HG03457 (cell line): ENCODE results near the gene EID3.
"Not testable (repeated sequence)": the region's sequence is repeated elsewhere in the genome, so short reads cannot be mapped to it uniquely, and the experiment has no call there.

Source experiments
- ATAC-seq: cut with Tn5 transposase; IDR thresholded peaks from one replicate; pipeline ENCODE4 v1.9.1; 2021; ENCODE audit warnings: moderate number of reproducible peaks; ENCODE audit not compliant: unreplicated experiment

EID3 gene

GRCh38 chr12:104303538-104304151 is at the start of gene EID3:
Gene EID3, plus strand, starts transcription at chr12:104303739. Its CDS starts 196 bp downstream, at chr12:104303935.
- peak; percentile 73 for ATAC-seq

- ATAC-seq: no peak
Observed at GRCh38 chr12:104257913-104258472, 45.5 kb upstream of the EID3 start.

DNA sequence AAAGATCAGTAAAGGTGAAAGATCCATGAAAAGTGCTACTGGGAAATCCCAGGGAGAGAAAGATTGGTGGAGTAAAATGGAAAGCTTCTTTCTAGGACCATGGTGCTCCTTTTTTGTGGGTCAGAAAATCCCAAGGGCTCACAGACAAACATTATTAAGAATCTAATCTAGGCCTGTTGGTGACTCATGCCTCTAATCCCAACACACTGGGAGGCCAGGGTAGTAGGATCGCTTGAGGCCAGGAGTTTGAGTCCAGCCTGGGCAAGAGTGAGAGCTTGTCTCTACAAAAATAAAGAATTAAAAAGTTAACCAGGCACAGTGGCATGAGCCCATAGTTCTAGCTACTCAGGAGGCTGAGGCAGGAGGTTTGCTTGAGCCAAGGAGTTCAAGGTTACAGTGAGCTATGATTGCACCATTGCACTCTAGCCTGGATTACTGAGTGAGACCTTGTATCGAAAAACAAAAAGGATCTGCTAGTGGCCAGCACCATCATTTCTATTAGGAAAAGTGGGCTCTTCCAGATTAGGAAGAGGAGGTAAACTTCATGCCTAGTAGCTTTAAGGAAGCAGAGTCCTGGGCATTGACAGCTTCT is 45.0 kb upstream of the EID3 start:
- no peak for ATAC-seq

- ATAC-seq: no peak
Observed at GRCh38 chr12:104263026-104263425, 40.5 kb upstream of the EID3 start.

GRCh38 chr12:104263580-104264358 is 39.8 kb upstream of the EID3 start:
- ATAC-seq: no peak

GRCh38 chr12:104265436-104265835 is 38.1 kb upstream of the EID3 start:
- not testable (repeated sequence) for ATAC-seq

DNA sequence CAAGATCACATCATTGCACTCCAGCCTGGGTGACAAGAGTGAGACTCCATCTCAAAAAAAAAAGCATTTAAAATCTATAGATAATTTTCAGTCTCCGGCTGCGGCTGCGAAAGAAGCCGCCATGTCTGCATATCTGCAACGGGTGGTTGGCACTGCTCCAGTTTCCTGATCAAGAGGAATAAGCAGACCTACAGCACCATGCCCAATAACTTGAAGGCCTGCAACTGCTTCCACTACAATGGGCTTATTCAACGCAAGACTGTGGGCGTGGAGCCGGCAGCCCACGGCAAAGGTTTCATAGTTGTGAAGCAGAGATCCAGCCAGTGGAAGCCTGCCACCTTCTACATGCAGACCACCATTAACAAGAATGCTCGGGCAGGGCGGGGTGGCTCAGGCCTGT is 30.6 kb upstream of the EID3 start:
- ATAC-seq: no peak

- ATAC-seq: no peak
Observed at GRCh38 chr12:104273503-104273902, 30.0 kb upstream of the EID3 start.

- no peak for ATAC-seq
Observed at GRCh38 chr12:104274811-104275210, 28.7 kb upstream of the EID3 start.

GRCh38 chr12:104275689-104276088 is 27.9 kb upstream of the EID3 start:
- no peak for ATAC-seq

DNA sequence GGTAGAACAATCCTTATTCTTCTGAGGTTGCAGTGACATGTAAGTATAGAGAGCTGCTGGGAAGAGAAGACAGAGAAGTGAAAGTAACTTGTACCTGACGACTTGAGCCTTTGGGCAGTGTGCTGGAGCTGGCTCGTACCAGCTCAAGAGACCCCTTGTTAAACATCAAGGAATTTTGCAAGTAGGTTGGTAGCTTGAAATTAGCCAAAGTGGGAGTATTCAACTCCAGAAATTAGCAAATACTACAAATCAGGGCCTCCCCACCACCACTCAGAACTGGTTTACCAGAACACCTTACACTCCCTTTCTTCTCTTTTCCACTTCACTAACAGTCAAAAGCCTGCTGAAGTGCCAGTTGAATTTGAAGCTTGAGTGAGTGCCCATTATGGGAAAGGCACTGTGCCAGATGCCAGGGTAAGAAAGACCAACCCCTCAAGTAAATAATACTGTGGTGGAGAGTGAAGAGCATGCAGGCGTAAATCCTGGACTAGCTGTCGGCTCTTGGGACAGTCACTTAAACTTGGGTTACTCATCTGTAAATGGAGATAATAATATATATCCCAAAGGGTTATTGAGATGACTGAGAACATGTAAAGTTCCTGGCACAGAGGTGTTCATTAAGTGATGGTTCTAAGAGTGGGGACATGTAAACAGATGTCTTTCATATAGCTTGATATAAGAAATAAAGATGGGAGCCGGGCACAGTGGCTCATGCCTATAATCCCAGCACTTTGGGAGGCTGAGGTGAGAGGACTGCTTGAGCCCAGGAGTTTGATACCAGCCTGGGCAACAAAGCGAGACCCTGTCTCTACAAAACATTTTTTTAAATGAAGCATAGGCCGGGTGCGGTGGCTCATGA is 27.0 kb upstream of the EID3 start:
- ATAC-seq: no peak

DNA sequence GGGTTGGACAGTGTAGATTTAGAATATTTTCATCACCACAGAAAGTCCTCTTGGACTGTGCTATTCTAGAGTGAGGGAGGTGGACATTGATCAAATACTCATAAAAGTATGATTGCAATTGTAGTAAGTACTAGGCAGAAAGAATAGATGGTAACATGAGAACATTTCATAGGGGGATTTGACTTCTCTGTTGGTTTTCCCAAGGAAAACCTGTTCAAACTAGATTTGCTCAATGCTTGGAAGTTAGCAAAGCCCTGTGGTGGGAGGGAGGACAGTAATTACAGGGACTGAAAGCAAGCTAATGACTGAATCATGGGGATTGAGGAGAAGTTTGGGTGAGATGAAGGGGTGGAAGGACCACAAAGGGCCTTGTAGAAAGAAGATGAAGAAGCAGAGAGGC is 24.4 kb upstream of the EID3 start:
- no peak for ATAC-seq

- ATAC-seq: no peak
Observed at GRCh38 chr12:104280111-104280510, 23.4 kb upstream of the EID3 start.

DNA sequence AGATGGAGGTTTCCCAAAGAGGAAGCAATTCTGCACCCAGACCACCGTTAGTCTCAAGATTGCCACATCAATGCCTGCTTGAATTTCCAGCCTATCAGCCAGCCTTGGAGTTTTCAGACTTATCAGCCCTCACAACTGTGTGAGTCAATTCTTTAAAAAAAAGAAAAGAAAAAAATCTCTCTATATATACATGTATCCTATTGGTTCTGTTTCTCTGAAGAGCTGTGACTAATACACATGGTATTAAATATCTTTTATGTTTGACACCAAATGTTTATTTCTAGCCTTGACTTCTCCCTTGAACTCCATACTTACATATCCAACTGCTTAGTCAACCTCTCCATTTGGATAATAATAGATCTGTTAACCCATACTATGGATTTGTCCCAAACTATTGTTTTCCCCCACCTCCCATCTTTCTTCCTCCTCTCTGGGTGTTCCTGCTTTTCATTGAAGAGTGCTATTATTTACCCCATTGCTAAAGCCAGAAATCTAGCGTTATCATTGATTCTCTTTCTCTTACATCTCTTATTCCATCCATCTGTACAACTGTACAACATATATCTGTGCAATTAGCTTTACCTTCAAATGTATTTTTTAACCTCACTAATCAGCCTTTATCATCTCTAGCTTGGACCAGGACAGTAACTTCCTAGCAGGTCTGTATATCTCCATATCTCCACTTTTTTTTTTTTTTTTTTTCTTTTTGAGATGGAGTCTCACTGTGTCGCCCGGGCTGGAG is 22.7 kb upstream of the EID3 start:
- ATAC-seq: no peak

GRCh38 chr12:104281636-104282035 is 21.9 kb upstream of the EID3 start:
- ATAC-seq: no peak

- no peak for ATAC-seq
Observed at GRCh38 chr12:104282109-104282508, 21.4 kb upstream of the EID3 start.

GRCh38 chr12:104285740-104286515 is 17.6 kb upstream of the EID3 start:
- ATAC-seq: no peak

GRCh38 chr12:104286516-104287482 is 16.7 kb upstream of the EID3 start:
- ATAC-seq: peak; percentile 77
